Mucosa of descending colon (tissue), 3 donors: ENCODE measurements around the gene ABHD17A. TPM values are rescaled to one million over a fixed set of nuclear protein-coding genes. Genes with fewer than 3 reads are reported as not detected.

ENCODE experiments used
- ATAC-seq: fragments of 200-7000 bp; cut with Tn5 transposase; one replicate; pipeline ENCODE4 v1.9.1; 2020; ENCODE audit warnings: mild to moderate bottlenecking, moderate library complexity
- DNase-seq, 3 donors: peaks; one replicate each; pipeline ENCODE4 v3.0.0-alpha.2; 2020
- H3K36me3 ChIP-seq: fragments of 200-600 bp; one replicate; pipeline ENCODE4 v1.8.0; 2021; ENCODE audit warnings: low read depth, mild to moderate bottlenecking
- H3K4me1 ChIP-seq: fragments of 200-600 bp; one replicate; pipeline ENCODE4 v1.8.0; 2021; ENCODE audit warnings: low read depth, mild to moderate bottlenecking
- H3K4me3 ChIP-seq: fragments of 200-600 bp; one replicate; pipeline ENCODE4 v1.8.0; 2021; ENCODE audit warnings: mild to moderate bottlenecking
- H3K9me3 ChIP-seq: fragments of 200-600 bp; one replicate; pipeline ENCODE4 v1.8.0; 2021; ENCODE audit warnings: mild to moderate bottlenecking
- intact Hi-C, 2 donors: fragments of 100-400 bp; cut with DNase I in 1 of 2; cut with micrococcal nuclease in 1 of 2; formaldehyde crosslinking; loops; one replicate each; pipeline versions ENCODE4 v1.11.0 to v1.11.1; 2022; cut with DNase I, micrococcal nuclease
- total RNA-seq, 3 donors: library from RNA; stranded (reverse); fragmentation: NEBNext Ultra II Directional in 2 of 3; extraction: Animal tissue kit (Norgen Biotek cat#: 25700) in 2 of 3; gene quantifications; one replicate each; pipeline versions ENCODE4 v1.2.1 to v1.2.4, GENCODE V29; 2021 to 2023
- TF ChIP-seq, protein P1 (sequence below): fragments of 200-600 bp; IDR thresholded peaks from one replicate; pipeline ENCODE4 v1.8.0; 2022; ENCODE audit warnings: antibody characterized with exemption, mild to moderate bottlenecking
- donor health status: DM: no; HTN: no; CAD: no; lungs with moderate emphysema.
- donor health status: DM: no; HTN: no; CAD: no.
- donor health status: DM: no; HTN: yes; CAD: no.

The ABHD17A gene
- total RNA-seq, 3 donors from 2014 or later, result 60.9 to 65.8 (median 65.8) TPM

DNA sequence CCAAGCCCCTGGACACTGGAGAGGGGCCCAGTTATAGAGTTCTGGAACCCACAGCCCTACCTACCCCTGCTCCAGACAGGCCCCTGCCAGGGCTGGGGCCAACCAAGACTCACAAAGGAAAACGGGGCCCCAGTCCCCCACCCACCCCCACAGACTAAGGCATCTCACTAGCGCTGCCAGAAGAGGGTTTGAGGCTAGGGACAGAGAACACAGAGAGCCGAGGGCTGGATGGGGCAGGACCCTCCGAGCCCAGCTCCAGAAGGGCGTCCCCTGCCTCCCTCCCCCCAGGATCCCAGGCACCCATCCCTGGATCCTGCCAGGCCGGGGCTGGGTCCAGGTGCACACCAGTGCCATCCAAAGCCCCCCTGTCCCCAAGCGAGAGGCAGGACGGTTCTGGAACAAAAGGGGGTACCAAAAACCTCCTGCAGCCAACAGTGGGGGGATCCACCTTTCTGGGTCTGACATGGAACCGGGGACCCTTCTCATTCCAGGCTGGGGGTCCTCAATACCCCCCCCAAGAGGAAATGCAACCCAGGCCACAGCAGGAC lies 32.6 kb downstream of the ABHD17A start:
- no peak for ATAC-seq
- Histone ChIP-seq H3K4me3 (no peak overlapping the region), H3K4me1 (peaks cover 46% of the 10 kb centered on the region), H3K36me3 (no peaks in the 10 kb centered on the region), H3K9me3 (no peaks in the 10 kb centered on the region)
- DNase-seq, result peak in 1 of 3 donors; percentile 62
- TF ChIP-seq, protein P1, sequence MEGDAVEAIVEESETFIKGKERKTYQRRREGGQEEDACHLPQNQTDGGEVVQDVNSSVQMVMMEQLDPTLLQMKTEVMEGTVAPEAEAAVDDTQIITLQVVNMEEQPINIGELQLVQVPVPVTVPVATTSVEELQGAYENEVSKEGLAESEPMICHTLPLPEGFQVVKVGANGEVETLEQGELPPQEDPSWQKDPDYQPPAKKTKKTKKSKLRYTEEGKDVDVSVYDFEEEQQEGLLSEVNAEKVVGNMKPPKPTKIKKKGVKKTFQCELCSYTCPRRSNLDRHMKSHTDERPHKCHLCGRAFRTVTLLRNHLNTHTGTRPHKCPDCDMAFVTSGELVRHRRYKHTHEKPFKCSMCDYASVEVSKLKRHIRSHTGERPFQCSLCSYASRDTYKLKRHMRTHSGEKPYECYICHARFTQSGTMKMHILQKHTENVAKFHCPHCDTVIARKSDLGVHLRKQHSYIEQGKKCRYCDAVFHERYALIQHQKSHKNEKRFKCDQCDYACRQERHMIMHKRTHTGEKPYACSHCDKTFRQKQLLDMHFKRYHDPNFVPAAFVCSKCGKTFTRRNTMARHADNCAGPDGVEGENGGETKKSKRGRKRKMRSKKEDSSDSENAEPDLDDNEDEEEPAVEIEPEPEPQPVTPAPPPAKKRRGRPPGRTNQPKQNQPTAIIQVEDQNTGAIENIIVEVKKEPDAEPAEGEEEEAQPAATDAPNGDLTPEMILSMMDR, result no peak
- intact Hi-C loops, result no loop called here

DNA sequence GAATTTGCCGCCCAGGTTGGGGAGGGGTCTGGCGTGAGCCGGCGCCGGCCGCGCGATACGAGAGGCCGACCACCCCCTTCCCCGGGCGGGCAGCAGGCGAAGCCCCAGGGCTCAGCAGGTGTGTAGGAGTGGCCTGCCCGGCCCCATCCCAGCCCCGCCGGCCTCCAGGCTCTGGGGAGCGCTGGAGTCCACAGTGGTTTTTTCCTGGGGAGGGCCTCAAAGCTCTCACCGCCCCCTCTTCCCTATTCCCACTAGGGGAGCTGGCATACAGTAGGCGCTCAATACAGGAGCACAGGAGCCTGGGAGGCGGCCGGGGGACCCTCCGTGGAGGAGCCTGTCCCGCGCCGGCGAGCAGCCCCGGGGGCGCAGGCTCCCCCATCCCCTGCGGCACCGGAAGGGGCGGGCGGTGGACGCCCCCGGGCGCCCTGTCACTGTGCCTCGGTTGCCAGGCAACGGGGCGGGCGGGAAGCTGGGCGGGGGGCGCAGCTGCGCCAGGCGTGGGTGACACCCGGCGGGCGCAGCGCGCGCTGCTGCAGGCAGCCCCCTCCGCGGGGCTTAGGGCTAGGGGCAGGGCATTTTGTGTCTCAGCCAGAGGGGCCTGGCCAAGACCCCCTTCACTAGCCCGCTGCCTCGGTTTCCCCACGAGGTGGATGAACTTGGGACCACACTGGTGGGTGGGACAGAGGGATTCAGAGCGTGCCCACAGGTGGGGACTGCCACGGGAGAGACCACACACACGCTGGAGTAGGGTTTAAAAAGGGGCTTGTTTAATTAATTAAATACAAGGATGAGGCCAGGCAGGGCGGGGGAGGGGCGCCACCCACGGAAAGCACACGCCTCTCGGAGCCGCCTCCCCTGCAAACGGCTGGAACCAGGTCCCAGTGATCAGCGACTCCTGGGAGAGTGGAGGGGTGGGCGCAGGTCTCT lies 33.4 kb downstream of the ABHD17A start:
- DNase-seq, result peak in 2 of 3 donors; percentile 61 to 72
- TF ChIP-seq, protein P1, result no peak
- no peak for ATAC-seq
- Histone ChIP-seq H3K36me3 (no peaks in the 10 kb centered on the region), H3K4me1 (peaks cover 52% of the 10 kb centered on the region), H3K4me3 (no peak overlapping the region), H3K9me3 (no peaks in the 10 kb centered on the region)
- intact Hi-C loops, result no loop called here

DNA sequence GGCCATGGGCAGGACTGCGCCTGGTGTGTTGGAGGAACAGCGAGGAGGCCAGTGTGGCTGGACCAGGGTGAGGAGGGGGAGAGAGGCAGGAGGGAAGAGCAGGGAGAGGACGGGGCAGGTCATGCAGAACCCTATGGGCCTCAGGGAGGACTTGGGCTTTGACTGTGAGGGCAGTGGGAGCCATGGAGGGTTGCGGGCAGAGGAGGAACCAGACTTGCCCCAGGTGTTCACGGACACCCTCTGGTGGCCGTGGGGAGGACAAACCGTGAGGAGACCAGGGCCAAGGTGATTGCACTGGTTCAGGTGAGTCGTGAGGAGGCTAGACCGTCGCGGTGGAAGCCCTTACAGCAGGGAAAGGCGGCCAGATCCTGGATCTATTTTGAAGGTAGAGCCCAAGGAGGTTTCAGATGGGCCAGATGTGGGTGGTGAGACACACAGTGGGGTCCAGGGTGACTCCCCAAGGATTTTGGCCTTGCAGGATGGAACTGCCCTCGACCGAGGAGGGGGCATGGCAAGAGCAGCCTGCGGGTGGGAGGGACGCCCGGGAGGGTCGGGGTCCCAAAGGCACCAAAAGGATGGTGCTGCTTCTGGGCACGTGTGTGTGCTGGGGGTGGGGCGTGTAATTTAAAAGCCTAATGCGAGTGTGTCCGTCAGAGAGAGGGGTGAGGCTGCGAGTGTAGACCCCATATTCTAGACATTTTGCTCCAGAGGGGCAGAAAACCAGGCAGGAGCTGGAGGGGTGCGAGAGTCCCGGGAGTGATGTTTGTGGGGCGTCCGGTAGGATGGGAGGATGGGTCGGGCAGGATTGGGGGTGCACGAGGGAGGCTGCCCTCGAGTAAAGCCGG lies 34.3 kb downstream of the ABHD17A start:
- no peaks in the 10 kb centered on the region for H3K36me3 ChIP-seq
- no peak overlapping the region for H3K4me3 ChIP-seq
- ATAC-seq (no peak), DNase-seq (peak in 2 of 3 donors; percentile 50 to 56)
- H3K4me1 ChIP-seq, result peaks cover 55% of the 10 kb centered on the region
- intact Hi-C loops, result no loop called here
- TF ChIP-seq, protein P1, result no peak
- no peaks in the 10 kb centered on the region for H3K9me3 ChIP-seq

DNA sequence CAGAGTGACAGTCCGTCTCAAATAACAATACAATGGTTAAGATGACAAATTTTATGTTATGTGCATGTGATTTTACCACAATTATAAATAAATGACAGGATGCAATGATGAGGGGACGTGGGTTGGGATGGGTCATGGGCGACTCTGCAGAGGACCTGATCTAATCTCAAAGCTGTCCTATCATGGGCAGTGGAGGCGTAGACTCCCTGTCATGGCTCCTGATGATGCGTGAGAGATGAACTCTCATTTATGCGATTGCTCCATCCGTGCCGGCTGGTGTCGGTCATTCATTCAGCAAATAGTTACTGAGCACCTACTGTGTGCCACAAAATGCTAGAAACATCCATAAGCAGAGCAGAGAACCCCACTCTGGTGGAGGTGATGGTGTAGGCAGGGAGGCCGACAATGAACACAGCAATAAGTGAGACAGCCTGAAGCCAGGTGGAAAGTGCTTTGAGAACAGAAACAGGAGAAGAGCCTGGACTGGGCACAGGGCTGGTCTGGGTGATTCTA lies 35.4 kb downstream of the ABHD17A start:
- TF ChIP-seq, protein P1, result no peak
- DNase-seq, result no peak
- ATAC-seq, result no peak
- intact Hi-C loops, result no loop called here
- Histone ChIP-seq H3K36me3 (no peaks in the 10 kb centered on the region), H3K4me3 (no peak overlapping the region), H3K9me3 (no peaks in the 10 kb centered on the region), H3K4me1 (peaks cover 56% of the 10 kb centered on the region)

DNA sequence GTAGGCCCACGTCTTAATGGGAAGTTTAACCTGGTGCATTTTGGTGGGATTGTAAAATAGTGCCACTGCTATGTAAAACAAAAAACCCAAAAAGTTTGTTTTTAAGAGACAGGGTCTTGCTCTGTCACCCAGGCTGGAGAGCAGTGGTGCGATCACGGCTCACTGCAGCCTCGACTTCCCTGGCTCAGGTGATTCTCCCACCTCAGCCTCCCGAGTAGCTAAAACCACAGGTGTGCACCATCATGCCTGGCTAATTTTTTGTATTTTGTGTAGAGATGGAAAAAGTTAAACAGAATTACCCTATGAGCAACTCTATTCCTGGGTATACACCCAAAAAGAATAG lies 36.2 kb downstream of the ABHD17A start:
- DNase-seq (peak in 1 of 3 donors; percentile 37), ATAC-seq (no peak)
- H3K36me3 ChIP-seq, result no peaks in the 10 kb centered on the region
- peaks cover 56% of the 10 kb centered on the region for H3K4me1 ChIP-seq
- intact Hi-C loops, result no loop called here
- TF ChIP-seq, protein P1, result no peak
- no peaks in the 10 kb centered on the region for H3K9me3 ChIP-seq
- H3K4me3 ChIP-seq, result no peak overlapping the region
